PC-3 (cell line): ENCODE measurements around the gene TRIM66. TPM values are rescaled to one million over a fixed set of nuclear protein-coding genes. Genes with fewer than 3 reads are reported as not detected.

Experiments
- ATAC-seq: fragments of 200-7000 bp; cut with Tn5 transposase; 2 replicates; pipeline ENCODE4 v1.9.1; 2020; ENCODE audit warnings: mild to moderate bottlenecking, moderate library complexity
- BruUV-seq: library from RNA; stranded (reverse); fragments of 400-500 nt; replicated peaks from 2 replicates; lab custom pipeline; 2021; lab: Mats Ljungman, UMichigan
- CTCF ChIA-PET: fragments of 300-600 bp; sonication (Branson Sonifier 250); formaldehyde crosslinking; loops from one replicate; lab custom pipeline; 2022; ENCODE audit warnings: antibody characterized with exemption; lab: Charles Lee
- POLR2A ChIA-PET: fragments of 300-600 bp; sonication (Branson Sonifier 250); formaldehyde crosslinking; loops from one replicate; lab custom pipeline; 2022; ENCODE audit warnings: antibody characterized with exemption; ENCODE audit not compliant: unreplicated experiment; lab: Charles Lee
- DNase-seq: peaks from one replicate; pipeline ENCODE4 v3.0.0-alpha.2; 2015
- H2AFZ ChIP-seq: fragments of 300-600 bp; sonication (generic); 2 replicates; pipeline ENCODE4 v1.6.0; 2016; ENCODE audit warnings: antibody characterized with exemption, low read length
- H3F3A ChIP-seq: fragments of 300-600 bp; sonication (generic); one replicate; pipeline ENCODE4 v1.6.0; 2017; ENCODE audit warnings: antibody characterized with exemption, low read length, control low read depth, mild to moderate bottlenecking; ENCODE audit not compliant: unreplicated experiment
- H3K27ac ChIP-seq: fragments of 300-600 bp; sonication (generic); 2 replicates; pipeline ENCODE4 v1.5.1; 2016; ENCODE audit warnings: mild to moderate bottlenecking, low read length
- H3K27me3 ChIP-seq: fragments of 300-600 bp; sonication (generic); 2 replicates; pipeline ENCODE4 v1.6.1; 2016; ENCODE audit warnings: low read length, mixed read lengths
- H3K36me3 ChIP-seq: fragments of 300-600 bp; sonication (generic); 2 replicates; pipeline ENCODE4 v1.6.1; 2016; ENCODE audit warnings: low read depth, mixed run types, low read length, mixed read lengths
- H3K4me1 ChIP-seq: fragments of 300-600 bp; sonication (generic); 2 replicates; pipeline ENCODE4 v1.5.1; 2016; ENCODE audit warnings: low read length; ENCODE audit not compliant: insufficient read depth
- H3K4me2 ChIP-seq: fragments of 300-600 bp; sonication (generic); 2 replicates; pipeline ENCODE4 v1.6.0; 2016; ENCODE audit warnings: low read length
- H3K4me3 ChIP-seq: fragments of 300-600 bp; sonication (generic); 2 replicates; pipeline ENCODE4 v1.5.1; 2016; ENCODE audit warnings: mild to moderate bottlenecking, low read length, mixed read lengths
- H3K79me2 ChIP-seq: fragments of 300-600 bp; sonication (generic); 2 replicates; pipeline ENCODE4 v1.6.1; 2017; ENCODE audit warnings: low read length, mixed read lengths
- H3K9ac ChIP-seq: fragments of 300-600 bp; sonication (generic); 2 replicates; pipeline ENCODE4 v1.6.0; 2016; ENCODE audit warnings: mild to moderate bottlenecking, low read length
- H3K9me2 ChIP-seq: fragments of 300-600 bp; sonication (generic); replicated peaks from 2 replicates; pipeline ENCODE4 v1.6.1; 2016; ENCODE audit warnings: mixed run types, low read length, mixed read lengths
- H3K9me3 ChIP-seq: fragments of 300-600 bp; sonication (generic); 2 replicates; pipeline ENCODE4 v1.6.1; 2016; ENCODE audit warnings: low read length, mixed read lengths
- H4K20me1 ChIP-seq: fragments of 300-600 bp; sonication (generic); 2 replicates; pipeline ENCODE4 v1.6.1; 2016; ENCODE audit warnings: low read length, mixed read lengths
- CTCF ChIP-seq: fragments of 300-600 bp; sonication (generic); conservative IDR thresholded peaks from 2 replicates; pipeline ENCODE4 v1.5.1; 2017; ENCODE audit warnings: antibody characterized with exemption, low read depth, mild to moderate bottlenecking, low read length
- EZH2 ChIP-seq: fragments of 300-600 bp; sonication (generic); IDR thresholded peaks from one replicate; pipeline ENCODE4 v1.6.1; 2017; ENCODE audit warnings: antibody characterized with exemption, mild to moderate bottlenecking, low read length; ENCODE audit not compliant: unreplicated experiment
- EZH2phosphoT487 ChIP-seq: fragments of 300-600 bp; sonication (generic); IDR thresholded peaks from 2 replicates; pipeline ENCODE4 v1.6.1; 2018; ENCODE audit warnings: mild to moderate bottlenecking, antibody characterized with exemption, low read length, borderline replicate concordance
- intact Hi-C: fragments of 100-400 bp; cut with micrococcal nuclease; formaldehyde crosslinking; loops from 2 replicates; pipeline ENCODE4 v1.9.0; 2023
- total RNA-seq: library from RNA; depleted of rRNA; stranded (reverse); fragments of >200 nt; gene quantifications from 2 replicates; pipeline ENCODE4 v1.2.3, GENCODE V29; 2014

Gene TRIM66
- total RNA-seq, 1 experiment from 2014 or later, result 5.5 TPM

- no peak overlapping the region for H3K9ac ChIP-seq
- H3K4me3 ChIP-seq, result no peak overlapping the region
- no peaks in the 10 kb centered on the region for H3K9me2 ChIP-seq
- H3K27me3 ChIP-seq, result no peaks in the 10 kb centered on the region
- peak overlapping the region; percentile 94 for H3K4me2 ChIP-seq
- no peaks in the 10 kb centered on the region for H3K9me3 ChIP-seq
- no peak overlapping the region for H3K27ac ChIP-seq
- no peak overlapping the region for H2AFZ ChIP-seq
- BruUV-seq, result no TSS peak
- intact Hi-C loops, result loop anchor here (10.0 kb wide), 1 partner anchor 889 kb away; the partner anchor contains the start of gene WEE1
- peaks cover 58% of the 10 kb centered on the region for H3K4me1 ChIP-seq
- ATAC-seq (no peak), DNase-seq (no peak)
- ChIA-PET POLR2A (no interaction called here), CTCF (no interaction called here)
- H3F3A ChIP-seq, result peaks cover 16% of the 10 kb centered on the region
- H4K20me1 ChIP-seq, result peaks cover 23% of the 10 kb centered on the region
- TF ChIP-seq EZH2, result no peak
- no peak for TF ChIP-seq CTCF
- no peak for TF ChIP-seq EZH2phosphoT487
- peaks cover 64% of the 10 kb centered on the region for H3K79me2 ChIP-seq
- peaks cover 38% of the 10 kb centered on the region for H3K36me3 ChIP-seq
These were observed 3.4 kb upstream of the TRIM66 start for GRCh38 chr11:8685820-8686219.

GRCh38 chr11:8685306-8685705, 2.8 kb upstream of the TRIM66 start:
- Histone ChIP-seq H3F3A (peaks cover 16% of the 10 kb centered on the region), H3K9me3 (no peaks in the 10 kb centered on the region), H3K9me2 (no peaks in the 10 kb centered on the region), H3K4me3 (peak overlapping the region; percentile 86), H4K20me1 (peaks cover 23% of the 10 kb centered on the region), H3K27me3 (no peaks in the 10 kb centered on the region), H3K79me2 (peaks cover 59% of the 10 kb centered on the region), H3K4me2 (peak overlapping the region; percentile 94), H3K9ac (no peak overlapping the region), H2AFZ (no peak overlapping the region), H3K27ac (no peak overlapping the region), H3K4me1 (peaks cover 58% of the 10 kb centered on the region), H3K36me3 (peaks cover 40% of the 10 kb centered on the region)
- intact Hi-C loops, result loop anchor here (10.0 kb wide), 1 partner anchor 889 kb away; the partner anchor contains the start of gene WEE1
- TF ChIP-seq CTCF, result no peak
- no peak for TF ChIP-seq EZH2
- TF ChIP-seq EZH2phosphoT487, result no peak
- no peak for DNase-seq
- no peak for ATAC-seq
- ChIA-PET POLR2A (no interaction called here), CTCF (no interaction called here)
- no TSS peak for BruUV-seq

- intact Hi-C loops, result loop anchor here (10.0 kb wide), 1 partner anchor 890 kb away; the partner anchor contains the start of gene WEE1
- POLR2A ChIA-PET, result no interaction called here
- CTCF ChIA-PET, result no interaction called here
- no peaks in the 10 kb centered on the region for H3K9me3 ChIP-seq
- no peak for TF ChIP-seq CTCF
- no peaks in the 10 kb centered on the region for H3K27me3 ChIP-seq
- no peak overlapping the region for H2AFZ ChIP-seq
- H3K4me1 ChIP-seq, result peaks cover 54% of the 10 kb centered on the region
- H3K9ac ChIP-seq, result peak overlapping the region; percentile 100
- H3K79me2 ChIP-seq, result peaks cover 53% of the 10 kb centered on the region
- DNase-seq (no peak), ATAC-seq (no peak)
- peak overlapping the region; percentile 94 for H3K4me2 ChIP-seq
- no TSS peak for BruUV-seq
- H4K20me1 ChIP-seq, result peaks cover 23% of the 10 kb centered on the region
- H3K27ac ChIP-seq, result no peak overlapping the region
- H3F3A ChIP-seq, result peaks cover 16% of the 10 kb centered on the region
- peaks cover 40% of the 10 kb centered on the region for H3K36me3 ChIP-seq
- H3K4me3 ChIP-seq, result peak overlapping the region; percentile 86
- no peaks in the 10 kb centered on the region for H3K9me2 ChIP-seq
These were observed 2.3 kb upstream of the TRIM66 start for GRCh38 chr11:8684600-8685290.
